ENCODE data around the gene VPS13D.
"Not testable (repeated sequence)": the region's sequence is repeated elsewhere in the genome, so short reads cannot be mapped to it uniquely, and the experiment has no call there.

Gene VPS13D

DNA sequence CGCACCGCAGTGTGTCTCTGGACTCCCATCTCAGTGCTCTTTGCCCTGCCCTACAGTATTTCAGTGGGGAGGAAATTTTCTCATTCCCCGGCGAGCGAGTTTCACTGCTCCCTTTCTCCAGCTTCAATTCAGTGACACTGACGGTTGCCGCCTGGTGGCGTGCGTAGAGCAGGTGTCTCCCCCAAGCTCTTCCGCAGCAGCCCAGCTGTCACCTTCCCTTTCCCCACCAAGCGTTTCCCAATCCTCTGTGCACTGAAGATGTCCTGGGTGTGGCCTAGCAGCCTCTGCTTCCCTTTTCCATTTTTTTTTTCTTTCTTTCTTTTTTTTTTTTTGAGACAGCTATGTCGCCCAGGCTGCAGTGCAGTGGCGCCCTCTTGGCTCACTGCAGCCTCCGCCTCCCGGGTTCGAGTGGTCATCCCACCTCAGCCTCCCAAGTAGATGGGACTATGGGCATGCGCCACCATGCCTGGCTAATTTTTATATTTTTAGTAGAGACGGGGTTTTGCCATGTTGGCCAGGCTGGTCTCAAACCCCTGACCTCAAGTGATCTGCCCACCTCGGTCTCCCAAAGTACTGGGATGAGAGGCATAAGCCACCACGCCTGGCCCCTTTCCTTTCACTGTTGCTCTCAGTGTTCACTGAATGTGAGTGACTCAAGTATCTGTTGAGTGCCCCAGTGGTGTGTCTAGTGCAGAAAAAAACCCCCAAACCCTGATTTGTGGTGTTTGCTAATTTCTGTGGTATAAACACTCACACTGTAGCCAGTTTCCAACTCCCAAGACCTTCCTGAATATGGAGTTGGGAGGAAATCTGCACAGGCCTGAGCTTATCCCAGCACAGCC lies 33.0 kb upstream of the VPS13D start:
- no peak for DNase-seq (ENCODE audit: low read depth, low spot score)

DNA sequence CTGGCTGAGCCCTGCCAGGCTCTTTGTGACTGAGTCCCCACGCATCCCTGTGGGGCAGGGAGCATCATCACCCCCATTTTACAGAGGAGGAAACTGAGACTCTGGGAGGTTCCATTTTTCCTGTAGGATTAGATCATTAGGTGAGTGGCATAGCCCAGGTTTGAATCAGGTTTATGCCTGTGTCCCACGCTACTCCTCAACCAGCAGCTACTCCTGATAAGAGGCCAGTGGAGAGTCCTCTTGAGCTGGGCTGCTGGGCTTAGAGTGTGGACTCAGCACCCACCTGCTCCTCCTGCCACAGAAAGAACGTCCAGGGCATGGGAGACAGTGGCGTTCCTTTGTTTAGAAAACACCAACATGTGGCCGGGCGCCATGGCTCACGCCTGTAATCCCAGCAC lies 32.3 kb upstream of the VPS13D start:
- DNase-seq (ENCODE audit: low read depth, low spot score) = no peak

DNA sequence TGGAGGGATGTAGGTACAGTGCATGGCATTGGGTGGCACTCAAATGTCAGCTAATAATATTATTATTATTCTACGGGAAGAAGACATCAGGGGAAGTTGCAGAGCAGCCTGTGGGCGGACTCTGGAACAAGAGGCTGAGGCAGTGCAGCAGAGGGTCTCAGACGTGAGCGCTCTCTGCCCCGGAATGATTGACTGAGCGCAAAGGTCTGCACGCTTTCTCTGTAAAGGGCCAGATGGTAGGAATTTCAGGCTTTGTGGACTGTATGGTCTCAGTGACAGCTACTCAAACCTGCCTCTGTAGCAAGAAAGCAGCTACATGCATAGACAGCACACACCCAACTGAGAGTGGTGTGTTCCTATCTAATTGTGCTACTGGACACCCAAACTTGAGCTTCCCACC lies 29.6 kb upstream of the VPS13D start:
- DNase-seq (ENCODE audit: low read depth, low spot score) = no peak

DNA sequence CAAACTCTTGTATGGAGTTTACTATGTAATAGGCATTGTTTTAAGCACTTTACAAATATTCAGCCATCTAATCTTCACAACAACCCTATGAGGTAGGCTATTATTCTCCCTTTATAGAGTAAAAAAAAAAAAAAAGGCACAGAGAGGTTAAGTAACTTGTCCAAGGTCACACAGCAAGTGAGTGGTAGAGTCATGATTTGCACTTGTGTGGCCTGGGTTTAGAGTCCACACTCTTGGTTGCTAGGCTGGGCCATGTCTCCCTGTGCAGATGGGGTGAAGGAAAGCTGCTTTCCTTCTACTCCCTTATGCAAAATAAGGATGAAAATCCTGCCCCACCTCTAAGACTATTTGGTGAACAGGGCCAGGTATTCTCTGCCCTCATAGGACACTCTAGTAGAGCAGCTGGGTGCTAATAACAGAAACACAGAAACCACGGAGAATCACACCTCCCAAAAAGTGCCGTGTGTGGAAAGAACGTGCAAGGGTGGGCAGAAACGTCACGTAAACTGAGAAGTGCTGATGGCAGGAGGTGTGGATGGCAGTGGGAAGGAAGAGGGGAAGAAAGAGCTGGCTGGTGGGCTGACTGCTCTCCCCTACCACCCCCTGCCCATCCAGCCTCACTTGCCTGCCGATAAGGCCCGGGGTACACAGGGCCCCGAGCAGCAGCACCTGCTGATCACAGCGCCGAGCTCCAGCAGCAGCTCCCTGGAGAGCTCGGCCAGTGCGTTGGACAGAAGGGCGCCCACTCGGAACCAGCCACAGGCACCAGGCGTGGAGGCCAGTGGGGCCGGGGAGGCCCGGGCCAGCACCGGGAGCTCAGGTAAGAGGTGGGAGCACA lies 28.3 kb upstream of the VPS13D start:
- DNase-seq (ENCODE audit: low read depth, low spot score) = no peak

DNA sequence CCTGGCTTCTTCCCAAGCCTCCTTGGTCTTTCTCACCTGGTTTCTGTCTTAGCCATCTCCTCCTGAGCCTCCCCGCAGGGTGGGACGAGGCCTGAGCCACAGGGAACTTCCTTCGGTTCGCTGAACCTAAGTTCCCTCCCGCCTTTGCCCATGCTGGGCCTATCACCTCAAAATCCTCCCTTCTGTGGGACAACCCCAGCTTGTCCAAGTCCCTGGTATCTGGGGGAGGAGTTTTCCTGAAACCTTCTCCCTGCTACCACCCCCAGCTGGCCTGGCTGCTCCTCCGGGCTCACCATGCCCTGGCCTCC lies 27.7 kb upstream of the VPS13D start:
- DNase-seq (ENCODE audit: low read depth, low spot score) = no peak

DNA sequence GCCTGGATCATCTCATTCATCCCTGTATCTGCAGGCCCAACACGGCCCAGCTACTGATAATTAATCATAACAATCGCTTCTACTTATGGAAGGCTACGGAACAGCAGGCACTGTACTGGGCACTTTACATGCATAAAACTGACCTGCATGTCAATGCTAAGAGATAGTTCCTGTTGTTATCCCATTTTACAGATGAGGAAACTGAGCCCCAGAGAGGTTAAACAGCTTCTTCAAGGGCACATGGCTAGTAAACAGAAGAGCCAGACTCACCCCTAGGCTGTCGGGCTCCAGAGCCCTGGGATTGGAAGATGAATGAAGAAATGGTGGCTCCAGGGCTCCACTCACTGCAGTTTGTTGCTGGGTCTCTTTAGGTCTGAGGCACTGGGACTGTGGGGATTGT lies 27.3 kb upstream of the VPS13D start:
- DNase-seq (ENCODE audit: low read depth, low spot score) = no peak

DNA sequence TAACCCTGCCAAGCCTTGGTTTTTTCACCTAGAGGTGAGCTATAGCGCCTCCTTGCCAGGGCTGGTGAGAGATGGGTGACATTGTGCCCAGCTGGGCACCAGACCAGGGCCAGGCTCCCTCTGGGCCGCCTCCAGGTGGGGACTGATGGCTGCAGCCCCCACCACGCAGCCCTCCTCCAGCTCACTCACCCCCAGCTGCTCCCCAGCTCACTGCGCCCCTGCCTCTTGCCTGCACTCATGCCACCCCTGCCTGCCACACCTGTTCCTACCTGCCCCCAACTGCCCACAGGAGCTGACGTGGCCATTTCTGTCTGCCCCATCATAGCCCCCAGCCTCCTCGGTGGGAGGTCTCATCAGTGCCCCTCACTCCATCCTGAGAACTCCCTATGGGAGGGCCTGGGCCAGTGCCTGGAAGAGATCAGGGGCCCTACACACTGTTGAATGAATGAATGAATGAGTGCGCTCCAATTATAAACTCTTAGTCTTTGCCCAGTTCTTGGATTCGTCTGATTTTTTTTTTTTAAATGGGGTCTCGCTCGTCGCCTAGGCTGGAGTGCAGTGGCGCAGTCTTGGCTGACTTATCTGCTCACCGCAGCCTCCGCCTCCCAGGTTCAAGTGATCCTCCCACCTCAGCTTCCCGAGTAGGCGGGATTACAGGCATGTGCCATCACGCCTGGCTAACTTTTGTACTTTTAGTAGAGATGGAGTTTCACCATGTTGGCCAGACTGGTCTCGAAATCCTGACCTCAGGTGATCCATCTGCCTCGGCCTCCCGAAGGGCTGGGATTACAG lies 26.4 kb upstream of the VPS13D start:
- DNase-seq (ENCODE audit: low read depth, low spot score) = no peak

DNA sequence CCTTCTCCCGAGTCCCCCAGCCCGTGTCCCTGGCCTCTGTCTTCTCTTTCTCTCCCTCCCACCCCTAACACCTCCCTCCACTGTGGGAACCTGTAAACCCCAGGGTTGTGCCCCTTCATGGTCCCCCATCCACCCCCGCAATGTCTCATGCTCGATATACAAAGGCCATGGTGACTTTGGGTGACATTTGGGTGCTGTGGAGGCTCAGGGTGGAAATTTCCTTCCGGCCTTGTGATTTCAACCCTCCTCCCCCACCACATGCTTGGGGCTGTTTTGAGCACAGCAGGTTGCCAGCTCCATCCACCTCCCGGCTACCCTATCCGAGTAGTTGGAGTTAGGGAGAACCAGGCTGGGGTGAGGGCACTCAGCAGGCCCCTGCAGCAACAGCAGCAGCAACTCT lies 25.7 kb upstream of the VPS13D start:
- peak; percentile 15 for DNase-seq (ENCODE audit: low read depth, low spot score)

DNA sequence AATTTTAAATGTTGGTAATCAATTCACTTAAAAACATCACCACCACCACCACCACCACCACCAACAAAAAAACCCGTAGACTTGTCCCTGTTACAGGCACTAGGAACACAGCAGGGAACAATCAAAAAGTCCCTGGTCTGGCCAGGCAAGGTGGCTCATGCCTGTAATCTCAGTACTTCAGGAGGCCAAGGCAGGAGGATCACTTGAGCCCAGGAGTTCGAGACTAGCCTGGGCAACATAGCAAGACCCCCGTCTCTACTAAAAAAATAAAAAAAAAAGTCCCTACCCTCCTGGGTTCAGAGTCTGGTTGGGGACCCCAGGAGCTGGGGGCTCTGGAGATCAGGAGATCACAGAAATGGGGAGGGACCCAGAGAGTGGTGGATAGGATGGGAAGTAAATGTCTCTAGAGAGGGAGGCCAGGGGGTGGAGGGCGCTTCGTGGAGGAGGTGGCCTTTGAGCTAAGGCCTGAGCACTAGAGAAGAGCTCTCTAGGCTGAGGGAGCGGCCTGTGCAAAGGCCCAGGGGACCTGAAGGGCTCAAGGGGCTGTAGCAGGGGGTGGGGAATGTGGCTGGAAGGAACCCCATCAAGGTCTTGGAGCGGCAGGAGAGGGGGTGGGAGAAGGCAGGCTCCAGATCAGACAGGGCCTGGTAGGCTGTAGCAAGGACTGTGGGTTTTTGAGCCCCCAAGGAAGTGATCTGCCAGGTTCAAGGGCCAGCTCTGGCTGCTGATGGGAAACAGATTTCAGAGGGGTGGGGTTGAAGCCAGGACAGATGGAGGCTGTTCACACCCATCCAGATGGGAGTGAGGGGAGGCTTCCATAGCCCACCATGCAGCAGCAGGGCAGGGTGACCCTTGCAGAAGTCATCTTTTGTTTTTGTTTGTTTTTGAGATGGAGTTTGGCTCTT lies 24.8 kb upstream of the VPS13D start:
- no peak for DNase-seq (ENCODE audit: low read depth, low spot score)

DNA sequence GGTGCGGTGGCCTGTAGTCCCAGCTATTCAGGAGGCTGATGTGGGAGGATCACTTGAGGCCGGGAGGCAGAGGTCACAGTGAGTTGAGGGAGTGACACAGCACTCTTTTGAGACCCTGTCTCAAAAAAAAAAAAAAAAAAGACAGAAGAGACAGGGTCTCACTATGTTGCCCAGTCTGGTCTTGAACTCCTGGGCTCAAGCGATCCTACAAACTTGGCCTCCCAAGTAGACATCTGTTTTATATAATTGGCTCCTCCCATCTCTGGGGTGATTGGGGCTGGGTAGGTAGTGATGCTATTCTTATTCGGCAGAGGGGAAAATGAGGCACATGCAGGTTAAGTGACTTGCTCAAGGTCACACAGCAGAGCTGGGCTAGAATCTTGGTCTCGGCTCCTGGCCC lies 23.6 kb upstream of the VPS13D start:
- no peak for DNase-seq (ENCODE audit: low read depth, low spot score)

DNA sequence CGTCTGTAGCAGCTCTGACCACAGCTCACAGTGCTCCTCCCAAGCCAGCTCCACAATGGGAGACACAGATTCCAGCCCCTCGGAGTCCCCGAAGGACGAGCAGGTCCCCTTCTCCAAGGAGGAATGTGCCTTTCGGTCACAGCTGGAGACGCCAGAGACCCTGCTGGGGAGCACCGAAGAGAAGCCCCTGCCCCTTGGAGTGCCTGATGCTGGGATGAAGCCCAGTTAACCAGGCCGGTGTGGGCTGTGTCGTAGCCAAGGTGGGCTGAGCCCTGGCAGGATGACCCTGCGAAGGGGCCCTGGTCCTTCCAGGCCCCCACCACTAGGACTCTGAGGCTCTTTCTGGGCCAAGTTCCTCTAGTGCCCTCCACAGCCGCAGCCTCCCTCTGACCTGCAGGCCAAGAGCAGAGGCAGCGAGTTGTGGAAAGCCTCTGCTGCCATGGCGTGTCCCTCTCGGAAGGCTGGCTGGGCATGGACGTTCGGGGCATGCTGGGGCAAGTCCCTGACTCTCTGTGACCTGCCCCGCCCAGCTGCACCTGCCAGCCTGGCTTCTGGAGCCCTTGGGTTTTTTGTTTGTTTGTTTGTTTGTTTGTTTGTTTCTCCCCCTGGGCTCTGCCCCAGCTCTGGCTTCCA lies 22.9 kb upstream of the VPS13D start:
- no peak for DNase-seq (ENCODE audit: low read depth, low spot score)

DNA sequence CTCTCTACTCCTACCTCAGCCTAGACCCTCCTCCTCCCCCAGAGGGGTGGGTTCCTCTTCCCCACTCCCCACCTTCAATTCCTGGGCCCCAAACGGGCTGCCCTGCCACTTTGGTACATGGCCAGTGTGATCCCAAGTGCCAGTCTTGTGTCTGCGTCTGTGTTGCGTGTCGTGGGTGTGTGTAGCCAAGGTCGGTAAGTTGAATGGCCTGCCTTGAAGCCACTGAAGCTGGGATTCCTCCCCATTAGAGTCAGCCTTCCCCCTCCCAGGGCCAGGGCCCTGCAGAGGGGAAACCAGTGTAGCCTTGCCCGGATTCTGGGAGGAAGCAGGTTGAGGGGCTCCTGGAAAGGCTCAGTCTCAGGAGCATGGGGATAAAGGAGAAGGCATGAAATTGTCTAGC lies 21.6 kb upstream of the VPS13D start:
- no peak for DNase-seq (ENCODE audit: low read depth, low spot score)

DNA sequence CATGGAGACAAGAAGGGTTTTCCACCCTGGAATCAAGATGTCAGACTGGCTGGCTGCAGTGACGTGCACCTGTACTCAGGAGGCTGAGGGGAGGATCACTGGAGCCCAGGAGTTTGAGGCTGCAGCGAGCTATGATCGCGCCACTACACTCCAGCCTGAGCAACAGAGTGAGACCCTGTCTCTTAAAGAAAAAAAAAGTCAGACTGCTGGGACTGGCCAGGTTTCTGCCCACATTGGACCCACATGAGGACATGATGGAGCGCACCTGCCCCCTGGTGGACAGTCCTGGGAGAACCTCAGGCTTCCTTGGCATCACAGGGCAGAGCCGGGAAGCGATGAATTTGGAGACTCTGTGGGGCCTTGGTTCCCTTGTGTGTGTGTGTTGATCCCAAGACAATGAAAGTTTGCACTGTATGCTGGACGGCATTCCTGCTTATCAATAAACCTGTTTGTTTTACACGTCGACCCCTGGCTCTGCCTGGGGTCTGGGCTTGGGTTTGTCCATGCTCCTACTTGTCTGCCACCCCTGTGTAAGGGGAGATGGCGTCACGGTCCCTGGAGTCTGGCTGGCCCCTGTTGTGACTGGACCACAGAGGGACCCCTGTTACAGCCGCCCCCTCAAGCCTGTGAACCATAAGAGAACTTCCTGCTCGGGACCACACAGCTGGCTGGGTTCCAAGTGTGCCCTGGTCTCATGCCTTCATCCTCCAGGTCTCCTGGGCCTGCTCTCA lies 20.9 kb upstream of the VPS13D start:
- DNase-seq (ENCODE audit: low read depth, low spot score) = peak; percentile 81

DNA sequence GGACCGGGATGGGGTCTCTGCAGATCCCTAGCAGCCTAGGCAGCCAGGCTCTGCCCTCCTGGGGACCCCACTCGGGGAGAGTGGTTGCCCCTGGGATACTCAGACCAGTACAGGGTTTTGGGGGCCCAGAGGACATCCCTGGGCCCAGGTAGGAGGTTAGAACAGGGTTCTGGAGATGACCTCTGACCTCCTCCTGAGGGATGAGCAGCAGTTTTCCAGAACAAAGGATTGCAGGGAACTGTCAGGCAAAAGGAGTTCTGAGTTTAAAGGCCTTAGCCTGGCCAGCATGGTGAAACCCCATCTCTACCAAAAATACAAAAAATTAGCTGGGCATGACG lies 20.4 kb upstream of the VPS13D start:
- no peak for DNase-seq (ENCODE audit: low read depth, low spot score)

DNA sequence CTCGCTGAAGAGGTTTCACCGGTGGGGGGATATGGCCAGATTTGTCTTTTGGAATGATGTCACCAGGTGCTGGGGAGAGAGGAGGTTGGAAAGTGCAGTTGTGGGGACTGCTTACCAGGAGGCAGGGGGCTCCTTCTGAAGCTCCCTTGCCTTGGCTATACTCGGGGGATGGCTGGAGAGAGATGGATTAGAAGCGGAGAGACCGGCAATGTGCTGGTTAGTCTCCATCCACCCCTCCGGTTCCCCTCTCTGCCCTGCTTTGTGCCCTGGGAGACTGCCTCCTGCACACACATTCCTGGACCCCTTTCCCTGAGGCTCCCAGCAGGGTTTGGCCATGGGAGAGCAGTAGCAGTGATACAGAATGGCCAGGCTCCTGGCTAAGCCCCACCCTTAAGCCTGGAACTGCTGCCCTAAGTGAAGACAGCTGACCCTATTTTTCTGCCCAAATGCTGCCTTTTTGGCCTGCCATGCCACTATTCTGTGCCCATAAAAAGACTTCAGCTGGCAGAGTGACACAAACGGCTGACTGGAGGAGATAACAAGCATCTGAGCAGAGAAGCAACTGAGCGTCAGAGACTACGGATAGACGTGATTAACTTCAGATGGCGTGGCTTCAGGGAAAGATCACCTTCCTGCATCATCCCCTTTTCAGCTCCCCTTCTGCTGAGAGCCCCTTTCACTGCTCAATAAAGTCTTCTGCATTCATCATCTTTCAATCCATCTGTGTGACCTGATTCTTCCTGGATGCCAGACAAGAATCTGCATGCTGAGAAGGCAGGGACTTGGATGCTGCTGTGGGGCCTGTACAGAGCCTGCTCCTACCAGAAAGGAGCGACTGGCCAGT lies 14.5 kb upstream of the VPS13D start:
- no peak for DNase-seq (ENCODE audit: low read depth, low spot score)

DNA sequence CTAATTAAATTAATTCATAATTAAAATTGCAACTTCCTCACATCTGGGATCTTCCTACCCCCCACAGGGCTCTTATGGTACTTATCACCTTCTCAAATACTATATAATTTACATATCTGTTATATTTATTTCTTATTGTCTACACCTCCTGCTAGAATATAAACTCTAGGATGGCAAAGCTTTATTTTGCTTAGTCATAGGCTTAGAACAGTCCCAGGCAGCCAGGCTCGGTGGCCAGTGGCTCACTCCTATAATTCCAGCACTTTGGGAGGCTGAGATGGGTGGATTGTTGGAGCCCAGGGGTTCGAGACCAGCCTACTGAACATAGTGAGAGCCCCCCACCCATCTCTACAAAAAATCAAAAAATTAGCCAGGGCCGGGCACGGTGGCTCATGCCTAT lies 10.0 kb upstream of the VPS13D start:
- DNase-seq (ENCODE audit: low read depth, low spot score) = no peak

DNA sequence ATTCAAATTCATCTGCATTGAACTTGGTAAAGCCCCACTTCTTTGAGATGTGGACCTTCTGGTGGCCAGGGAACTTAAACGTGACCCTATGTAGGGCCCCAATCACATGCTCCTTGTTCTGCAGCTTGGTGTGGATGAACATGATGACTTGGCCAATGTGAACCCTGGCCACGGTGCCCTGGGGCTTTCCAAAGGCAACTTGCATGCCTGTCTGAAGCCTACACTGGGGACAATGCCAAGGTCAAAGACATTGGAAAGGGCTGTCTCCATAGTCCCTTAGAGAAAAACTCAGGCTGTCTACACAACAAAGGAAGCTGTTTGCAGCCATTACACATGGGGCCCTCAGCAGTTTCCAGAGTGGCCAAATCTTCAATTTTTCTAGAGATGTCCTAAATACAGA lies 8.9 kb upstream of the VPS13D start:
- no peak for DNase-seq (ENCODE audit: low read depth, low spot score)

DNA sequence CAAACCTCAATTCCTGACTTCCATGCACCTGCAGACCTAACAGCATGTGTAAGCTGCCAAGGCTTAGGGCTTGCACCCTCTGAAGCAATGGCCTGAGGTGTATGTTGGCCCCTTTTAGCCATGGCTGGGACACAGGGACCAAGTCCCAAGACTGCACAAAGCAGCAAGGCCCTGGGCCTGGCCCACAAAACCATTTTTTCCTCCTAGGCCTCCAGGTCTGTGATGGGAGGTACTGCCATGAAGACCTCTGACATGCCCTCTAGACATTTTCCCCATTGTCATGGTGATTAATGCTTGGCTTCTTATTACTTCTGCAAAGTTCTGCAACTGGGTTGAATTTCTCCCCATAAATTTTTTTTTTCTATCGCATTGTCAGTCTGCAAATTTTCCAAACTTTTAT lies 7.1 kb upstream of the VPS13D start:
- DNase-seq (ENCODE audit: low read depth, low spot score) = not testable (repeated sequence)

DNA sequence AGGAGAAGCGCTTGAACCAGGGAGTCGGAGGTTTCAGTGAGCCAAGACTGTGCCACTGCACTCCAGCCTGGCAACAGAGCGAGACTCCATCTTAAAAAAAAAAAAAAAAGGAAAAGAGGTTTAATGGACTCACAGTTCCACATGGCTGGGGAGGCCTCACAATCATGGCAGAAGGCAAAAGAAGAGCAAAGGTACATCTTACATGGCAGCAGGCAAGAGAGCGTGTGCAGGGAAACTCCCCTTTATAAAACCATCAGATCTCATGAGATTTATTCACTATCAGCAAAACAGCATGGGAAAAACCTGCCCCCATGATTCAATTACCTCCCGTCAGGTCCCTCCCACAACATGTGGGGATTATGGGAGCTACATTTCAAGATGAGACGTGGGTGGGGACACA lies 5.7 kb upstream of the VPS13D start:
- DNase-seq (ENCODE audit: low read depth, low spot score) = not testable (repeated sequence)
